GDM1 (cell line): ENCODE results near the gene ORC6.
A peak's percentile ranks its signal among the peaks of the same experiment; 100 is the strongest.
"Not testable (repeated sequence)": the region's sequence is repeated elsewhere in the genome, so short reads cannot be mapped to it uniquely, and the experiment has no call there.

ENCODE experiments used
- DNase-seq: peaks from one replicate; lab custom pipeline; 2025; lab: John Stamatoyannopoulos, UW

Gene ORC6, protein sequence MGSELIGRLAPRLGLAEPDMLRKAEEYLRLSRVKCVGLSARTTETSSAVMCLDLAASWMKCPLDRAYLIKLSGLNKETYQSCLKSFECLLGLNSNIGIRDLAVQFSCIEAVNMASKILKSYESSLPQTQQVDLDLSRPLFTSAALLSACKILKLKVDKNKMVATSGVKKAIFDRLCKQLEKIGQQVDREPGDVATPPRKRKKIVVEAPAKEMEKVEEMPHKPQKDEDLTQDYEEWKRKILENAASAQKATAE

DNA sequence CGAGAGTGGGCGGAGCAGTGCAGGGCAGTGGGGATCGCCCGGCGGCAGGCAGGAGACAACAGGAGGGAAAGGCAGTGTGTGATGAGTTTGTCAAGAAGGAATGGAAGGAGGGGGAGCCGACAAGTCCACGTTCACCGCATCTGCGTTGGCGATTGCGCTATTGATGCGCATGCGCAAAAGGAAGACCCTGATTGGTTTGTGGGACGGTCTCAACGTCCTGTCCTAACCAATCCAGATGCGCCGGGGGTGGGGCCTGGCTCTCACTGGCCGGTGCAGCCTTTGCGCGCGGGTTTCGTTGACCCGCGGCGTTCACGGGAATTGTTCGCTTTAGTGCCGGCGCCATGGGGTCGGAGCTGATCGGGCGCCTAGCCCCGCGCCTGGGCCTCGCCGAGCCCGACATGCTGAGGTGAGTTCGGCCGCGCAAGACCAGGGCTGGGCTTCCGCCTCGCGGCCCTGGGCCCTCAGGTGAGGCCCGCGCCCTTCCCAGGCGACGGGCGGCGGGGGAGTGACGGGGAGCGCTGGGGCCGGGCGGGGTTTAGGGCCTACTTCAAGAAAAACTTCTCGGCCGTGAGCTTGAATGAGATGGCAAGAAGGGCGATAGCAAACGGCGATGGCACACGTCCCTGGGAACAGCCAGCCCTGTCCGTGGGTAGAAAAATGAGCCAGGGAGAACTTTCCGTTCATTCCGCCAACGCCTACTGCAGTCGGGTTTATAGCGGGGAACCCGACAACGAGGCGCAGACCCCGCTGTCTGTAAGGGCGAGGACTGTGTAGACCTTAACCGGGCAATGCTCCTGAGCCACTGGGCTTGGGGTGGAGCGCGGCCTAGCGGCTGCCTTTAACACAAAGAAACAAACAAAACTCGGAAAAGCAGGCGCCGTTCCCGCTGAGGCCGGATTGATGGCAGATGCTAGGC is at the start of gene ORC6:
Gene ORC6 (plus strand): TSS at position 295 of the 916 bp plus-strand sequence. CDS start 47 bp downstream, at position 342.
- peak; percentile 96 for DNase-seq

DNA sequence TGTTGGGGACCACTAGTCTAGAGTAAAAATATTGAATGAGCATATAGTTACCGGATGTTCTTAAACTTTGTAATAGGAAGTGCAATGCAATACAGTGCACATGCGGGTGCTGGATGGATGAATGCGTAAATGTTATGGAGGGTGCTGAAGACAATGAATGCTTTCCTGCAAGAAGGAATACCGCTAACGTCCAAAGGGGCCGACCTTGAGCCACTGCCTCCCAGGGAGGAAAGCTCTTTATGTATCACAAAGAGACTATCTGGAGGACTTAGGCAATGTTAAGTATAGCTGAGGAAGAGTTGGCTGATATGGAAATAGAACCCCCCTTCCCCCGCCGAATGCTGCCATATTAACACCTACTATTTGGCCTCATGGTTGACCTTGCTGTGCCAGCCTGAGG is 40.8 kb upstream of the ORC6 start:
- no peak for DNase-seq

DNA sequence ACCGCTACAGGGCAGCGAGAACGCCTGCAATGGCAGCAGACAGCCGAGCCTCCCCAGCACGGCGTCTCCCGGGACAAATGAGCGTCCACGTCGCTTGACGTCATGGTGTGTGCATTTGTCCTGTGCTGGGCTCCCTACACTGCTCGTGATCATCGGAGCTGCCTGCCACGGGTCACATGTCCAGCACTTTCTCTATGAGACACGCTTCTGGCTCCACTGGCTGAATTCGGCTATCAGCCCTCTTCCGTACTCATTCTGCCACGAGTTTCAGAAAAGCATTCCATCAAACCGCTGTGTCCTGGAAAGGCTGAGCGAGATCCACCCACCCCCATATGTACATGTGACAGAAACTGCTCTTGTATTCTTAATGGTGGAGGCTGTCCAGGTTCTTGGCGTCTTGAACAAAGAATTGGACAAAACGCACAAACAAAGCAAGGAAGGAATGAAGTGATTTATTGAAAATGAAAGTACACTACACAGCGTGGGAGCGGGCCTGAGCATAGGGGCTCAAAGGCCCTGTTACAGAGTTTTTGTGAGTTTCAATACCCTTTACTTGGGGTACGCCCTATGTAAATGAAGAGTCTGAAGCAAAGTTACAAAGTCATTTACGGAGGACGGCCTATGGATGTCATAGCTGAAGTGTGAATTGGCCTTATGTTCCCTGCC is 39.7 kb upstream of the ORC6 start:
- no peak for DNase-seq

DNA sequence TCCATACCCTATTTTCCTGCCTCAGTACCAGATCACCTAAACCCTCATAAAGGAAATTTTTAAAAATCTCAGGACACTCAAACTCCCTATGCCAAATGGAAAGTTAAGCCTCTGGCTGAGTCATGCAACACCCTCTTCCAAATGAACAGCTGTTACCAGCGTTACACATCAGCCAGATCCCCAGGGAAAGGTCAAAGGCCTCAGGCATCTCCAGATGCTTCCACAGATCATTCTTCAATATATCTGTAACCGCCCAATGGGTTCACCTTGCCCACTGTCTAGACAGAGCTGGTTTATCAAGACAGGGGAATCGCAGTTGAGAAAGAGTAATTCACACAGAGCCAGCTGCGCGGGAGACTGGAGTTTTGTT is 39.2 kb upstream of the ORC6 start:
- DNase-seq, result no peak

DNA sequence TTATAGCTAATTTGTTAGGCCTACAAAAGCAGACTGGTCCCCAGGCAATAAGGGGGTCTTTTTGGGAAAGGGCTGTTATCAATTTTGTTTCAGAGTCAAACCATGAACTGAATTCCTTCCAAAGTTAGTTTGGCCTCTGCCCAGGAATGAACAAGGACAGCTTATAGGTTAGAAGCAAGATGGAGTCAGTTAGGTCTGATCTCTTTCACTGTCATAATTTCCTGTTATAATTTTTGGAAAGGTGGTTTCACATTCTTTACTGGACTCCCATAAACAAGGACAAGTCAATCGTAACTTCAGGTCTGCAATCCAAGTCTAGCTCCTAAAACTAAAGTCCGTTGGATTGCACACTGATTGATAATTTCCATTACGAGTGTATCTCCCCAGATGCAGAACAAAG is 38.2 kb upstream of the ORC6 start:
- no peak for DNase-seq

DNA sequence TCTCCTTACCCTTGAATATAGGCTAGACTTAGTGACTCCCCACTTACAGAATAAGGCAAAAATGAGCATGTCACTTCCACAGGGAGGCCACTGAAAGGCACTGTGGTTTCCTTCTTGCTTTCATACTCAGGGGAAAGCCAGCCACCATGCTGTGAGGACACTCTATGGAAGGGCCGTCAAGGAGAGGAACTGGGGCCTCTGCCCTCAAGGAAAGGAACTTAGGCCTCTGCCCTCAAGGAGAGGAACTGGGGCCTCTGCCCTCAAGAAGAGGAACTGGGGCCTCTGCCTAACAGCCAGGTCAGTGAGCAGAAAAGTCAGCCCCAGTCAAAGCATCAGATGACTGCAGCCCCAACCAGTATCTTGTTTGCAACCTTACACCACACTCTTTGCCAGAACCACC is 30.5 kb upstream of the ORC6 start:
- peak; percentile 95 for DNase-seq

DNA sequence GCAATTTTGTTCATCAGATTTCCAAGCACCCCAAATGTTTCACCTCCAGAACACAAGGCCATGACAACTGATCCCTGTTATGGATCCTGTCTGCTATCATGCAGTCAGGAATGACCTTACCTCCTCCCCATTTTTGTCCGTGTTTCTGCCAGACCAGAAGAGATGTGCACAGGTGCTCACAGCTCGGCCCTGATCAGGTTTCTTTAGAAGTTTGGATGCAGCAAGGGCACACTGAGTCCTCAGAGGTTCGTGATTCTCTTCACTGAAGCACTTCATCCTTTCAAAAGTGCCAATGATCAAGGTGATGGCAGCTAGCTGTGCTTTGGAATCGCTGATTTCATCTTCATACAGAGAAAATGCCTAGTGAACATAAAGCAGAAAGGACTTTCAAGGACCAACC is 27.3 kb upstream of the ORC6 start:
- no peak for DNase-seq

DNA sequence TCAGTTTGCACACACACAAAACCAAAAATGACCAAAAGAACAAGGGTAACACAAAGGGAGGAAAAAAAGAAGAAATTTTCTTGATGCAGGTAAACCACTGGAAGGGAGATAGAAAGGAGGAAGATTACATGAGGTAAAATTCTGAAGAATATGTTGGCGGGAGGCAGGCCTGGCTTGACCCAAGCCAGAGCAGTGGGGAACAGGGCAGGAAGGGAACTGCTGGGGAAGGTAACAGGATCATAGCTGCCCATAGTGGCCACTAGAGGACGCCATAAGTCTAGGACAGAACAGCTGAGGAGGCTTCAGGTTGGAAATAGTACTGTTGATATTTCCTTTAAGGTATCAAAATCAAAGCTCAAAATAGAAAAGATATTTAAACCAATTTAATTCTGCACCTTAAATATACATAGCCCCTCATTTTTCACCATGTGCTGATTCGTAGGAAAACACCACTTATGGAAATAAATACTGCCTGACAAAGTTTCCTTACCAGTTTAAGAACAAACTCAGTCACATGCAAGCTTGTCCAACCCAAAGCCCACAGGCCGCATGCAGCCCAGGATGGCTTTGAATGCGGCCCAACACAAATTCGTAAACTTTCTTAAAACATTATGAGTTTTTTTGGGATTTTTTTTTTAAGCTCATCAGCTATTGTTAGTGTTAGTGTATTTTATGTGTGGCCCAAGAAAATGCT is 16.0 kb upstream of the ORC6 start:
- peak; percentile 45 for DNase-seq

DNA sequence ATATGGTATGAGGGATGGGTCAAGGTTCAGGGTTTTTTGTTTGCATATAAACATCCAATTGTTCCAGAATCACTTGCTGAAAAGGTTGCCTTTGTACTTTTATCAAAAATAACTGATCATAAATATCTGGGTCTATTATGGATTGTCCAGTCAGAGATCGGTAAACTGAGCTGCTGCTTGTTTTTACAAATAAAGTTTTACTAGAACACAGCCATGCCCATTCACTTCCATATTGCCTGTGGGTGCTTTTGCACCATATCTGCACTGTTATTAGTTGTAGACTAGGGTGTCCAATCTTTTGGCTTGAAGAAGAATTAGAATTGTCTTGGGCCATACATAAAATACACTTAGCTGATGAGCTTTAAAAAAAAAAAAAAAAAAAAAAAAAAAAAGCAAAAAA is 11.5 kb upstream of the ORC6 start:
- DNase-seq, result not testable (repeated sequence)

DNA sequence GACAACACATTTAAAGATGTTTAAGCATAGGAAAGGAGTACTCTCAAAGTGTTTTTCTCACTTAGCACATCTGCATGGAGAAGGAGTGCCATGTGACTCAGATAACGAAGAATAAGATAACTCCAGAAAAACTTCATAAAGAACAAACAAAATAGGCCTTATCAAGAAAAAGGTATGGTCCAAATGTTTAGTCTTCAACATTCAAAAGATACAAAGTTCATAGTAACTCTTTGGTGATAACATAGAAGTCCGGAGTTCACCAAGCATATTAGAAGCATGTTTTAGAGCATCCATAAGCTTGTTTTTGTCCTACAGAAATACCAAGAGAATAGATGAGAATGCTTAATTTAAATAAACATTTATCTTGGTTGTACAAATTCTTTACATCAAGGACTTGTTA is 7.6 kb upstream of the ORC6 start:
- not testable (repeated sequence) for DNase-seq

DNA sequence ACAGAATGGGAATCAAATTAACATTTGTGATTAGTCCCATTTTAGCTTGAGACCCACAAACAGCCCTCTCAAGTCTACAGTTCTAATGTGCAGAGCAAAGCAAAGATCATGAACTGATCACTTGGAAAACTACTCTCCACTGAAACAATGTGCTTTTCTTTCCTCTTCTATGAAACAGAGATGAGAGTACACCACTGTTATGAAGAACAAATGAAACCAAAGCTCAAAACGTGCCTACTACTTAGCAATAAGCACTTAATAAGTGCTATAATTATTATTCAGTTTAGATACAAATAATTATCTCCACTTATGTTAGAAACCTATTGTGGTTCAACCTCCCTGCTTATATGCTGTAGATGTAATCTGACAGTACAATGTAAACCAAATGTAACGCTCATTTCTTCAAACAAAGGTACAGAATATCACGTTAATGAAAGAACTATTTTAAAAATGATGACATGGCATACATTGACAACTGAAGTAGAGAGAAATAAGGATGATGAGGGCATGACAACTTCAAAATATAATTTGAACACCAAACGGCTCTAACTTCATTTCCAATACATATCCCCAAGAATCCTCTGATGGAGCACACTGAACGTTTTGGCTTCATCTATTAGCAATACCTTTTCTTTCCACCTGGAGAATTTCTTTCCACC is 2.5 kb upstream of the ORC6 start:
- DNase-seq, result no peak

DNA sequence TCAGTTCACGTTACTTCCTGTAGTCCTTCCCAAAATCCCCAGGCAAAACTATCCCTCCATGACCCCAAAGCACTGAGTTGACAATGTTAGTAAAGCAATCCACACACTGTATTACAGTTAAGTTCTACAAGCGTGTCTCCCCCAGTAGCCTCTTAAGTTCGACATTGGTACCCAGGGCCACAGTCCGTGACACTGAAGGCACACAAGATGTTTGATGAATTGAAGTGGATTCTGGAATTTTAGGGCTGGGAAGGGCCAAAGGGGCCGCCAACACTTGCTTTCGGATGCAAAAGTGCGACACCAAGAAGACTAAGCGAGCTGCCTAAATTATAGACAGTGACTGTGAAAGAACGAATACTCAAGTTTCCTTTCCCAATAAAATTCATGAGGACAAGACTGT is 2.0 kb upstream of the ORC6 start:
- DNase-seq, result no peak

DNA sequence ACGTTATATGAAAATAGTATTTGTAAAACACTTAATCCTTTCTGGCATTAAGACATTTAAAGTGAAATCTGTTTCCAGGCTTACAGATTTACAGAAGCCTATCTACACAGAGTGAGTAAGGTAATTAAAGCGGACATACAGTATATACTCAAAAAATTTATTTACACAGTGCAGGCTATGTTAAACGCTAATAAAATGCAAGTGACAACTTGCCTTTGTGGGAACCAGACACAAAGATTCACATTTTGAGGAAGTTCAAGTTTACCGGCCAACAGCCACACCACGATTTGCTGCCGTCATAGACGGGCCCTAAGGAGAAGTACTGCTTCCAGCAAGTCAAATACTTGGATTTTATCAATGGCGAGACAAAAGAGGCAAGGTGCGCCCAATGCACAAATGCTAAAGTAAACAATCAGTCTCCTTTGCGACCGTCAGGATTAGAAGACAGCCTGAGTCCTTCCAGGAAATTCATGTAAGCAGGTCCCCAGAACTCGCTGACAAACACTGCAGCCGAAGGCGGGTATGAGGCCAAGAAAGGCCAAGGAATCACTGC is 1.3 kb upstream of the ORC6 start:
- peak; percentile 33 for DNase-seq

DNA sequence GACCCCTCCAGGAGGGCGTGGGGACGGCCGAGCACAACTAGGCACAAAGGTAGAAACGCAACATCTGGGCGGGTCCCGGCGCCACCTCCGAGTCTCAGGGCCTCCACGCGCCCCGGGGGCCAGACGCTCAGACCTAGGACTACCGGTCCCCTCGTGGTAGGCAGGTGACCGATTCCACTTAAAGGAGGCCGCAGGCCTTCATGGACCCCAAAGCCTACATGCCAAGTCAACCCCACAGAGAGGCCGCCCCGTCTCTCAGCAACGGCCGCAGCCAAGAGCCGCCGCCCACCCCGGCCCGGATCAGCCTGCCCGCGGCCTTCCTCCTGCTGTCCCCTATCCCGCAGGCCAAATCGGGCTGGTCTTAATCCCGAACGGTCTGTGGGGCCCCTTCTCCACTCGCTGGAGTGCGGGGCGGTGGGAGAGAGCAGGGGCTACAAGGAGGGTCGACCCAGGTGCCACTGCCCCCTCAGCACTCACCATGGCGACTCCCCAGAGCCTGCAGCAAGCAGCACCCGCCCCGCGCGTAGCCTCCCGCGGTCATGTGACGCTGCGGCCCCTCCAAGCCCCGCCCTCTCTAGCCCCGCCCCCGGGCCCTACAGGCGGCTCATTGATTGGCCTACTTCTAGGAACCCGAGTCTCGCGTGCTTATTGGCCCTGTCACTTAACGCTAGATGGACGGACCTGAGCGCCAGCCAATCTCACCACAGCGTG is 650 bp upstream of the ORC6 start, which contains the start of gene VPS35:
Gene VPS35 (minus strand): TSS at position 525 of the 711 bp plus-strand sequence. CDS start 45 bp downstream, at position 480.
- peak; percentile 96 for DNase-seq

DNA sequence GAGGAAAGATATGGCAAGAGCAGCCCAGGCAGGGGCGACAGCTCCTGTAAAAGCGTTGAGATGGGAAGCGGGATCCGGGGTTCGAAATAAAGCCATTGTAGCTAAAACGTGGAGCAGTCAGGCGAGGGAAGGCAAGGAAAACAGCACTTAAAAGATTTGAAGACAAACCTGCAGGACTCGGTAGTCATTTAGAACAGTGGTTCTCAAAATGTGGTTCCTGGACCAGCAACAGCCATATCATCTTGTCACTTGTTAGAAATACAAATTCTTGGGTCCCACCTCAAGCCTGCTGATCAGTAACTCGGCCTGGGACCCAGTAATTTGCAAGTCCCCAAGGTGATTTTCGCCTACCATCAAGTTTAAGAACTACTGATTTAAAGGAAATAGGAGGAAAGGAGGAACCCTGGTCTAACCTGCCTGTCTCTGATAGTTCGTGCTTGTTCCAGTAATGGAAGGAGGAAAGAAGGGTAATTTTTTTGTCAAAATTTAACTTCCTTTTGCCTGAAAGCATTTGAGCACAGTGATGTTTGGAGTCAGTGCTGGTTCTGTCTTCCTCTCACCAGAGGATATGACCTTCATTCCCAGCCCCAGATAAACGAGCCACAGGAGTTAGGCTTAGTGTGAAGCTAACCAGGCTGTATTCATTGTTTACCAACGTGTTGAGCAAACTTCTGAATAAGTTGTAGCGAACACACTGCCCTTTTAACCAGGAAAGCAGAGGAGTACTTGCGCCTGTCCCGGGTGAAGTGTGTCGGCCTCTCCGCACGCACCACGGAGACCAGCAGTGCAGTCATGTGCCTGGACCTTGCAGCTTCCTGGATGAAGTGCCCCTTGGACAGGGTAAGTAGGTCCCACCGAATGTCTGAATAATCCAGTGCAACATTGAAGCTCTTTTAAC is 1.1 kb downstream of the ORC6 start:
- no peak for DNase-seq

DNA sequence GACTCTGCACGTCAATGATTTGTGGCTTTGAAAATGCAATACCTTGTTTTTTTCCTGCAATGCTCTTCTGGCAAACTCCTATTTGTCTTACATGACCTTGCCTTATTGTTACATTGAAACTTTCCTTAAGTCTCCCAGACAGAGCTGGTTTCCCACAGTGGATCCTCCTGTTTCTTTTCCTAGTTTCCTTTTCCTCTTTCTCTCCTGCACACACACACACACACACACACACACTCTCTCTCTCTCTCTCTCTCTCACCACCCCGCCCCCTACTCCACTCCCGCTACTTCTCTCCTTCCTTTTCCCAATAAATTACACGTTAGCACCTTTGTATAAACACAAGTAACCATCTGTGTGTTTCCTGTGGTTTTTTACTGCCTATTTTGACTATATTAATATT is 2.3 kb downstream of the ORC6 start:
- no peak for DNase-seq

DNA sequence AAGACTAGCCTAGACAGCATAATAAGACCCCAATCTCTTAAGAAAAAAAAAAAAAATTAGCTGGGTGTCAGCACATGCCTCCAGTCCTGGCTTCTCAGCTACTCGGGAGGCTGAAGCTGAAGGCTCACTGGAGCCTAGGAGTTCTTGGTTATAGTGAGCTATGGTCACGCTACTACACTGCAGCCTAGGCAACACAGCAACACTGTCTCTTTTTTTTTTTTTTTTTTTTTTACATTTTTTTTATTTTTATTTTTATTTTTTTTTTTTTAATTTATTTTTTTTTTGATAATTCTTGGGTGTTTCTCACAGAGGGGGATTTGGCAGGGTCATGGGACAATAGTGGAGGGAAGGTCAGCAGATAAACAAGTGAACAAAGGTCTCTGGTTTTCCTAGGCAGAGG is 4.1 kb downstream of the ORC6 start:
- no peak for DNase-seq

DNA sequence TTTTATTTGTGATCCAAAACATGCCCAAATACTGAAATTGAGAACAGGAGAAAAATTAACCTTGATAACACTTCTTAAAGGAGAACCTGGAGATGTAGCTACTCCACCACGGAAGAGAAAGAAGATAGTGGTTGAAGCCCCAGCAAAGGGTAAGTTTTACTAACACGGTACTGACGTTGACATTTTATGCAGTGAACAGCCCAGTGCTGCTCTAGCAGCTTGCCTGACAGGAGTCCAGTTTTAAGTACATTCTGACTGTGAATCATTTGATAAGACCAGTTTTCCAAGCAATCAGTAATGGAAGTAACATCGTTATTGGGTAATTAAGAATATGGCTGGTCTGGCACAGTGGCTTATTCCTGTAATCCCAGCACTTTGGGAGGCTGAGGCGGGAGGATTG is 6.5 kb downstream of the ORC6 start:
- DNase-seq, result no peak

DNA sequence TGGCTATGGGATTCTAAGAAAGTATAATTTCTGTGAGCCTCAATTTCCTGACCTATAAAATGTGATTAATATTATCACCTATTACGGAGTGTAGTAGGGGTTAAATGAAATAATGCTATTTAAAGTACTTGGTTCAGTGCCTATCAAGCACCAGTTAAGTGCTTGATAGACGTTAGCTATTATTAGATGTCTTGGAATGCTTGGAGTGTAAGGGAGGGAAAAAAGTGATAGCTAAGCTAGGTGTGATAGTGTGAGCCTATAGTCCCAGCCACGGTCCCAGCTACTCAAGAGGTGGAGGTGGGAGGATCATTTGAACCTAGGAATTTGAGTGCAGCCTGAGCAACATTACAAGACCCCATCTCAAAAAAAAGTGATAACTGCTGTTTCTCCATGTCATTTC is 7.5 kb downstream of the ORC6 start:
- DNase-seq, result no peak

DNA sequence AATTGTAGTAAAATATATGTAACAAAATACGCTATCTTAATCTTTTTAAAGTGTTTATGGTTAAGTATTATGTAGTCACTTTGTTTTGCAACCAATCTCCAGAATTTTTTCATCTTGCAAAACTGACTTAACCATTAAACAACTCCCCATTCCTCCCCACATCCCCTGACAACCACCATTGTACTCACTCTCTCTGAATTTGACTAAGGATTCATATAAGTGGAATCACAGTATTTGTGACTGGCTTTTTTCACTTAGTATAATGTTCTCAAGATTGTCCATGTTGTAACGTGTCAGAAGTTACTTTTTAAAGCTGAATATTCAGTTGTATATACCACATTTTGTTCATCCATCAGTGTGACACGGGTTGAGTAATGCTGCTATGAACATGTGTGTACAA is 10.6 kb downstream of the ORC6 start:
- no peak for DNase-seq
